Lower lobe of right lung (tissue), 2 donors: ENCODE data around the gene SBNO1. TPM values are rescaled to one million over a fixed set of nuclear protein-coding genes. Genes with fewer than 3 reads are reported as not detected.
"Not testable (repeated sequence)": the region's sequence is repeated elsewhere in the genome, so short reads cannot be mapped to it uniquely, and the experiment has no call there.

ENCODE experiments used
- ATAC-seq, 2 donors: fragments of 200-7000 bp; cut with Tn5 transposase; one replicate each; pipeline ENCODE4 v1.9.1; 2020 to 2022; ENCODE audit warnings: mild to moderate bottlenecking in 2 of 2, moderate library complexity in 2 of 2
- DNase-seq: peaks from one replicate; pipeline ENCODE4 v3.0.0-alpha.2; 2020
- H3K27ac ChIP-seq: fragments of 200-600 bp; one replicate; pipeline ENCODE4 v1.8.0; 2022
- H3K27me3 ChIP-seq: fragments of 200-600 bp; one replicate; pipeline ENCODE4 v1.8.0; 2022; ENCODE audit warnings: low read depth
- H3K36me3 ChIP-seq: fragments of 200-600 bp; one replicate; pipeline ENCODE4 v1.8.0; 2022; ENCODE audit warnings: mild to moderate bottlenecking
- H3K4me1 ChIP-seq: fragments of 200-600 bp; one replicate; pipeline ENCODE4 v1.8.0; 2022
- H3K4me3 ChIP-seq: fragments of 200-600 bp; one replicate; pipeline ENCODE4 v1.8.0; 2022; ENCODE audit warnings: mild to moderate bottlenecking
- H3K9me3 ChIP-seq: fragments of 200-600 bp; one replicate; pipeline ENCODE4 v1.8.0; 2022
- CTCF ChIP-seq: fragments of 200-600 bp; IDR thresholded peaks from one replicate; pipeline ENCODE4 v1.8.0; 2022; ENCODE audit warnings: antibody characterized with exemption, mild to moderate bottlenecking
- intact Hi-C: fragments of 100-400 bp; cut with DNase I; formaldehyde crosslinking; loops from one replicate; pipeline ENCODE4 v1.11.0; 2022
- total RNA-seq: library from RNA; stranded (reverse); fragmentation: NEBNext Ultra II Directional; extraction: Animal tissue kit (Norgen Biotek cat#: 25700); gene quantifications from one replicate; pipeline ENCODE4 v1.2.1, GENCODE V29; 2021
- donor health status: DM: no; HTN: yes; CAD: no; lungs with severe emphysema.

The SBNO1 gene
- total RNA-seq, 1 donor from 2014 or later = 28.2 TPM

DNA sequence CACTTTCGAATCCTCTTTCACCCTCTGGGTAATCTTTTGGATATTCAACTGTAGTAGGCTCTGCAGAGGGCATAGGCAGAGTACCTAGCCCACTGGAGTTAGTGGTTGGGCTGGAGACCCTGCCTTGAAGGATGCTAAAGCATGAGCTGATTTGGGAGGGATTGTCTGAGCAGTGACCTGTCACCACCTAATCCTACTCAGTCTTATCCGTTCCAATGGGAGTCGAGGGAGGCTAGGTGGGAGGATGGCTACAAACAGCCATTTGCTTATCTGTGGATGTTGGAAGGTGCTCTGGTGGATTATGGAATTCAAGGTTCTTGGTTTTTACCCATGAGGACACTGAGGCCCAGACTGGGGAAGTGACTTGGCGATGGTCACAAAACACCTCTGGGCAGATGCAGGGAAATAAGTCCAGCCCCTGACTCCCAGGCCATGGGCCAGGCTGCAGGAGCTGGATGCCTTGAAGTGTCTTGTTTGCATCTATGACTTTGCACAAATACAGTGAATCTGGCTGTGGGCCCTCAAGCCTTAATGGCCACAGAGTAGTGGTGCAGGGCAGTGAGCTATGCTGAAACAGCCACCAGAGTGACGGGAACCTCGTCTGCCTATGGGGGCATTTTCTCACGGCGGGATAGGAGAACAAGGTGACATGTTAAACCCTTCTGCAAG lies 23.0 kb upstream of the SBNO1 start:
- intact Hi-C loops = no loop called here
- H3K4me3 ChIP-seq = peak overlapping the region; percentile 65
- DNase-seq = no peak
- TF ChIP-seq CTCF = no peak
- peak overlapping the region; percentile 87 for H3K27ac ChIP-seq
- H3K9me3 ChIP-seq = no peaks in the 10 kb centered on the region
- H3K27me3 ChIP-seq = no peaks in the 10 kb centered on the region
- peaks cover 49% of the 10 kb centered on the region for H3K4me1 ChIP-seq
- no peak for ATAC-seq
- peaks cover 21% of the 10 kb centered on the region for H3K36me3 ChIP-seq

- DNase-seq, H3K4me3 ChIP-seq, H3K36me3 ChIP-seq, H3K9me3 ChIP-seq, H3K27me3 ChIP-seq, intact Hi-C loops, H3K27ac ChIP-seq, ATAC-seq: not testable (repeated sequence)
- peaks cover 28% of the 10 kb centered on the region for H3K4me1 ChIP-seq
Measured at GRCh38 chr12:123385536-123385935, 20.9 kb upstream of the SBNO1 start.

GRCh38 chr12:123384994-123385376 lies 20.3 kb upstream of the SBNO1 start:
- Histone ChIP-seq H3K4me1 (peaks cover 23% of the 10 kb centered on the region), H3K36me3 (no peaks in the 10 kb centered on the region), H3K27me3 (no peaks in the 10 kb centered on the region), H3K9me3 (no peaks in the 10 kb centered on the region), H3K4me3 (peak overlapping the region; percentile 84), H3K27ac (no peak overlapping the region)
- intact Hi-C loops = no loop called here
- no peak for TF ChIP-seq CTCF
- no peak for DNase-seq
- ATAC-seq = no peak

- no peaks in the 10 kb centered on the region for H3K36me3 ChIP-seq
- H3K4me3 ChIP-seq = peak overlapping the region; percentile 84
- peak in 1 of 2 donors; percentile 9 for ATAC-seq
- no peak for TF ChIP-seq CTCF
- H3K4me1 ChIP-seq = peaks cover 18% of the 10 kb centered on the region
- intact Hi-C loops = no loop called here
- H3K27ac ChIP-seq = peak overlapping the region; percentile 76
- DNase-seq = no peak
- no peaks in the 10 kb centered on the region for H3K27me3 ChIP-seq
- no peaks in the 10 kb centered on the region for H3K9me3 ChIP-seq
Measured at GRCh38 chr12:123384318-123384993, 19.8 kb upstream of the SBNO1 start.

DNA sequence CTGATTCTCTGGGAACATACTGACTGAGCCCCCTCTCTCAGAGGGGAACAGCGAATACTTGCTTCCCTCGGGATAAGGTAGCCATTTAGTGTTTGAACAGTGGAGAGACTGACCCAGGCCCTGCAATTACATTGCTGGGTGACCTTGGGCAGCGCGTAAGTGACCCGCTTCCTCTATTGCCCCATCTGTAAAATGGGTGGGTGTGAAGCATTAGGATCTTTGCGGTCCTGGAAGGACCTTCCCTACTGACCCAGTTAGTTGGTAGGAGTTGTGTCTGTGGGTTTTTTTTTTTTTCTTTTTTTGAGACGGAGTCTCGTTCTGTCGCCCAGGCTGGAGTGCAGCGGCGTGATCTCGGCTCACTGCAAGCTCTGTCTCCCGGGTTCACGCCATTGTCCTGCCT lies 18.0 kb upstream of the SBNO1 start:
- no peak overlapping the region for H3K27ac ChIP-seq
- H3K4me3 ChIP-seq = no peak overlapping the region

More for the DNA sequence above, 18.0 kb upstream of the SBNO1 start:
- TF ChIP-seq CTCF = no peak
- intact Hi-C loops = no loop called here
- Histone ChIP-seq H3K9me3 (no peaks in the 10 kb centered on the region), H3K4me1 (peaks cover 11% of the 10 kb centered on the region), H3K27me3 (no peaks in the 10 kb centered on the region), H3K36me3 (no peaks in the 10 kb centered on the region)
- ATAC-seq (no peak), DNase-seq (no peak)
